Motor neuron (in vitro differentiated cells): ENCODE results near the gene AFG3L2. TPM values are rescaled to one million over a fixed set of nuclear protein-coding genes. Genes with fewer than 3 reads are reported as not detected.
"Not testable (repeated sequence)": the region's sequence is repeated elsewhere in the genome, so short reads cannot be mapped to it uniquely, and the experiment has no call there.

Experiments
- ATAC-seq, 8 experiments: fragments of 200-7000 bp; cut with Tn5 transposase; replicated peaks in 6 of 8; 2 replicates each; pipeline ENCODE4 v1.8.0; 2021; ENCODE audit warnings: mild to moderate bottlenecking in 8 of 8, moderate library complexity in 8 of 8
- H3K27ac ChIP-seq, 2 donors: fragments of 250-450 bp; sonication (Bioruptor Pico); 2 replicates each; pipeline ENCODE4 v1.9.0; 2021; ENCODE audit warnings: antibody characterized with exemption in 2 of 2, mild to moderate bottlenecking in 2 of 2, moderate library complexity in 1 of 2
- H3K4me1 ChIP-seq, 2 donors: fragments of 250-450 bp; sonication (Bioruptor Pico); replicated peaks in 1 of 2; 2 replicates each; pipeline ENCODE4 v1.6.1; 2021; ENCODE audit warnings: antibody characterized with exemption in 2 of 2, mild to moderate bottlenecking in 2 of 2, moderate library complexity in 1 of 2
- H3K4me3 ChIP-seq, 5 donors: fragments of 250-450 bp; sonication (Bioruptor Pico); 2 replicates each; pipeline ENCODE4 v1.9.0; 2021; ENCODE audit warnings: antibody characterized with exemption in 5 of 5, mild to moderate bottlenecking in 5 of 5, moderate library complexity in 4 of 5
- WGBS, 10 experiments: fragments of 450-650 bp; shearing (Covaris generic); methylation state at CpG; one replicate each; pipeline ENCODE4 v1.0.0; 2022; 5-methylcytosine and 5-hydroxymethylcytosine counted together
- in situ Hi-C, 9 experiments: fragments of 400-800 bp; cut with MboI; loops; one replicate each; pipeline ENCODE4 v1.15.0; 2021; ENCODE audit warnings: low sequenced_read_pairs in 9 of 9, low pct_unique_long_range_greater_than_20kb in 2 of 9; ENCODE audit not compliant: unreplicated experiment in 9 of 9
- total RNA-seq, 8 experiments: library from RNA; unstranded; fragments of 300-600 nt; gene quantifications; 2 replicates each; pipeline versions ENCODE4 v1.2.3 to v1.2.4, GENCODE V29; 2022

The AFG3L2 gene
- total RNA-seq, 8 experiments from 2014 or later, result 27.1 to 83.7 (median 40.9) TPM

DNA sequence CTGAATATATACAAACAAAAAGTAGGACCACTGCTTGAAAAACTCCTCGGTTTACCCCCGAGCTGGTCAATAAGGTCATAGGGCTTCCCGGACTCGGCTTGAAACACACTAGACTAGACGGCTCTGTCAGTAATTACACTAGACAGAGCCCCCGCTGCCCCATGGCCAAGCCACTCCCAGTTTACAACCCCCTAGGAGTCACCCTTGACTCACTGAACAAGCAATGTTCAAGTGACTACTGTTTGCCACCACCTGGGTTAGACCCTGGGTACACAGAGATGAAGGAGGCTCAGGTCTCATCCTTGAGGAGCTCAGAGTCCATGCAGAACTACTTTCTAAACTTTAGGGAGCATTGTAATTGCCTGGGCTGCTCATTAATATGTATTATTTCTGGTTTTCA is 17.0 kb upstream of the AFG3L2 start:
- ATAC-seq, result no peak
- Histone ChIP-seq H3K4me1 (peaks cover 0 to 3% of the 10 kb centered on the region in 2 donors), H3K27ac (no peak overlapping the region), H3K4me3 (no peak overlapping the region)
- 62 to 100% (median 78%) methylated on average over 1 to 6 of the region's 6 CpGs; no CpG with 5 or more reads in 4 of the 10 experiments for WGBS, 10 experiments
- in situ Hi-C loops, result loop anchor here in 6 of 9 experiments (25.0 kb wide), 1 partner anchor 268 kb away; the partner anchor contains the start of gene SPIRE1 (in 6 of the 6)

DNA sequence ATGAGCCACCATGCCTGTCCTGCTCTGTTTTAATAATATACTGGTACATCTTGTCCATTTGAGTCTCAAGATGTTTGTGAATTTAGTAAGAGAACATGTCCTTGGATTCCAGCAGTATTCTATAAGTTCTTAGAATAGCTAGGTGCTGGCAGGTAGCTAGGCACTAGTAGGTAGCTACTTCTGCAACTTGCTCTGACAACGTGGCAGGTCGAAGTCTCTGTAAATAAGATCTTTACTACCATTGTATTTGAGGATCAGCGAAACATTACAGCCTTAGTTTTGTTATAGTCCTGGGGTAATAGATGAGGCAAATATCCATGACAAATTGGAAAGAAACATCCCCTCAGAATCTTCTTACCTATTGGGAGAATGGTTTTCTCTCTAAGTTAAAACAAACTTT is 16.5 kb upstream of the AFG3L2 start:
- in situ Hi-C loops, result loop anchor here in 6 of 9 experiments (25.0 kb wide), 1 partner anchor 269 kb away; the partner anchor contains the start of gene SPIRE1 (in 6 of the 6)
- ATAC-seq, result no peak
- 60 to 94% (median 89%) methylated on average over 2 to 3 of the region's 3 CpGs; no CpG with 5 or more reads in 1 of the 10 experiments for WGBS, 10 experiments

DNA sequence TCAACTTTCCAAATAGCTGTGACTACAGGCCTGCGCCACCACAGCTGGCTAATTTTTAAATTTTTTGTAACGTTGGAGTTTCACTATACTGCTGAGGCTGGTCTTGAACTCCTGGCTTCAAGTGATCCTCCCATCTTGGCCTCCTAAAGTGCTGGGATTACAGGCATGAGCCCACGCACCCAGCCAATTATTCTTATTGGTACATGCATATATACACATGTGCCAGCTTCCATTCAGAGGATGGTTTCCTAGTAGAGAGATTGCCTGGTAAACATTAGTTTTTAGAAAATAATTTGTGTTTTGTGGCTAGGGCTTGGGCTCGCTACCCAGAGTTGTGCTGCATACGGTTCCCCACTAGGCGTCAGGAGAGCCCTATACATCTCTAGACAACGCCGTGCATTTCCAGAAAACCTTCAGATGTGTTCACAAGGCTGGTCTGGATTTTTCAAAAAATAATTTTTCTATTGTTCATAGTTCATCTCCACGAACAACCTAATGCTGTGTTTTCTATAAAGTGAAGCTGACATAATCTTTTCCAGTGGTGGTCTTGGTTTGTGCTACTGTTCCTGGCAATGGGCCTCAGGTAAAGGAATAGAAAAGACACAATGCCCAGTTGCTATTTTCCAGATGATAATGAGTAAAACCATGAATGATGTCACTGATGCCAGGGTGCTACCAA is 14.6 kb upstream of the AFG3L2 start:
- in situ Hi-C loops, result loop anchor here in 6 of 9 experiments (25.0 kb wide), 1 partner anchor 271 kb away; the partner anchor contains the start of gene SPIRE1 (in 6 of the 6)
- Histone ChIP-seq H3K4me1 (peaks cover 0 to 3% of the 10 kb centered on the region in 2 donors), H3K4me3 (no peak overlapping the region), H3K27ac (no peak overlapping the region)
- peak; percentile 86 to 99 (median 94) for ATAC-seq
- WGBS, 10 experiments, result 0 to 20% (median 8%) methylated on average over 1 to 9 of the region's 9 CpGs; no CpG with 5 or more reads in 1 of the 10 experiments

More for the DNA sequence above, 16.5 kb upstream of the AFG3L2 start:
- no peak overlapping the region for H3K27ac ChIP-seq
- no peak overlapping the region for H3K4me3 ChIP-seq
- peaks cover 0 to 3% of the 10 kb centered on the region in 2 donors for H3K4me1 ChIP-seq

DNA sequence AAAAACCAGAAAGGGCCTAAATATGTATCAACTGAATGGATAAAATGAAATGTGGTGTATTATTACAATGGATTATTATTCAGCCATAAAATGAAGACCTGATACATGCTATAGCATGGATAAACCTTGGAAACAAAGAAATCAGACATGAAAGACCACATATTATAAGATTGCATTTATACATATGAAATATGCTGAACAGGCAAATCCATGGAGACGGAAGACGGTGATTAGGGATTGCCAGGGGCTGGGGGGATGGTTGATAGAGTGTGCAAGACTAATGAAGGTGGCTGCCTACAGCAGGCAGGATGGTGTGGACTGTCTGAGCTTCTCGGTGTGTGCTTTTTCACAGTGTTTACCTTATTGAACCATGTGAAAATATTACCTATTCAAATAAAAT is 11.4 kb upstream of the AFG3L2 start:
- in situ Hi-C loops, result loop anchor here in 7 of 9 experiments (10.0 to 25.0 kb wide), 2 partner anchors 266 to 274 kb away; partner anchors contain the start of gene SPIRE1 (in 7 of the 7)
- 49 to 100% (median 88%) methylated on average over 1 to 3 of the region's 3 CpGs for WGBS, 10 experiments
- ATAC-seq, result no peak
- Histone ChIP-seq H3K4me1 (peaks cover 0 to 3% of the 10 kb centered on the region in 2 donors), H3K27ac (no peak overlapping the region), H3K4me3 (no peak overlapping the region)

DNA sequence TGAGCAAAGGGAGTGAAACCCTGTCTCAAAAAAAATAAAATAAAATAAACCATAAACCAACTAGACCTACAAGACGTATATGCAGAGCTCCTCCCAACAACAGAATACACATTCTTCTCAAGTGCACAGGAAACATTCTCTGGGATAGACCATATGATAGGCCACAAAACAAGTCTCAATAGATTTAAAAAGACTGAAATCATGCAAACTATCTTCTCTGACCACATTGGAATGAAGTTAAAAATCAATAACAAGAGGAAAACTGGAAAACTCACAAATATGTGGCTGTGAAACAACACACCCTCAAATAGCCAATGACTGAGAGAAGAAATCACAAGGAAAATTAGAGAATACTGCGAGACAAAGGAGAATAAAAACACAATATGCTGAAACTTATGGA is 7.2 kb upstream of the AFG3L2 start:
- 15 to 97% (median 83%) methylated on average over 1 to 2 of the region's 2 CpGs; no CpG with 5 or more reads in 1 of the 10 experiments for WGBS, 10 experiments
- H3K4me3 ChIP-seq, result no peak overlapping the region
- no peaks in the 10 kb centered on the region for H3K4me1 ChIP-seq
- no peak for ATAC-seq
- in situ Hi-C loops, result loop anchor here in 7 of 9 experiments (10.0 to 25.0 kb wide), 2 partner anchors 271 to 278 kb away; partner anchors contain the start of gene SPIRE1 (in 7 of the 7)
- no peak overlapping the region for H3K27ac ChIP-seq

DNA sequence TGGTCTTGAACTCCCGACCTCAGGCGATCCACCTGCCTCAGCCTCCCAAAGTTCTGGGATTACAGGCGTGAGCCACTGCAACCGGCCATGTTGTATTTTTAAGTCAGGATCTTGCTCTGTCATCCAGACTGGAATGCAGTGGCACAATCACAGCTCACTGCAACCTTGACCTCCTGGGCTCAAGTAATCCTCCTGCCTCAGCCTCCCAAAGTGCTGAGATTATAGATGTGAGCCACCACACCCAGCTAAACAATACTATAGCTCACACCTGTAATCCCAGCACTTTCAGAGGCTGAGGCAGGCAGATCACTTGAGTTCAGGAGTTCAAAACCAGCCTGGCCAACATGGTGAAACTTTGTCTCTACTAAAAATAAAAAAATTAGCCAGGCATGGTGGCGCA is 6.7 kb upstream of the AFG3L2 start:
- not testable (repeated sequence) for H3K27ac ChIP-seq, H3K4me3 ChIP-seq, ATAC-seq, H3K4me1 ChIP-seq
- WGBS, 10 experiments, result 67 to 100% (median 96%) methylated on average over 1 of the region's 5 CpGs; no CpG with 5 or more reads in 6 of the 10 experiments
- in situ Hi-C loops, result loop anchor here in 7 of 9 experiments (10.0 to 25.0 kb wide), 2 partner anchors 271 to 279 kb away; partner anchors contain the start of gene SPIRE1 (in 7 of the 7)

DNA sequence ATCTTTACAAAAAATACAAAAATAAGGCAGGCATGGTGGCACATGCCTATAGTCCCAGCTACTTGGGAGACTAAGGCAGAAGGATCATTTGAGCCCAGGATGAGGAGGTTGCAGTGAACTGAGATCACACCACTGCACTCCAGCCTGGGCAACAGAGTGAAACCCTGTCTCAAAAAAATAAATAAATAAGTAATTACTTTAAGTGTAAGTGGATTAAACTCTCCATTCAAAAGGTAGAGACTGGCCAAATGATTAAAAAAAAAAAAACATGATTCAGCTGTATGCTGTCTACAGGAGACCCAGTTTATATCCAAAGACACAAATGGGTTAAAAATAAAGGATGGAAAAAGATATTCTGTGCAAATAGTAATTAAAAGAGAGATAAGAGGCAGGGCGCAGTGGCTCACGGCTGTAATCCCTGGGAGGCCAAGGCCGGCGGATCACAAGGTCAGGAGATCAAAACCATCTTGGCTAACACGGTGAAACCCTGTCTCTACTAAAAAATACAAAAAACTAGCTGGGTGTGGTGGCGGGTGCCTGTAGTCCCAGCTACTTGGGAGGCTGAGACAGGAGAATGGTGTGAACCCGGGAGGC is 5.3 kb upstream of the AFG3L2 start:
- not testable (repeated sequence) for H3K4me3 ChIP-seq, H3K4me1 ChIP-seq, H3K27ac ChIP-seq, ATAC-seq
- in situ Hi-C loops, result loop anchor here in 7 of 9 experiments (10.0 to 25.0 kb wide), 2 partner anchors 272 to 280 kb away; partner anchors contain the start of gene SPIRE1 (in 7 of the 7)
- whole genome bisulfite sequencing, 10 experiments, result 70 to 100% (median 97%) methylated on average over 1 to 7 of the region's 7 CpGs; no CpG with 5 or more reads in 1 of the 10 experiments

DNA sequence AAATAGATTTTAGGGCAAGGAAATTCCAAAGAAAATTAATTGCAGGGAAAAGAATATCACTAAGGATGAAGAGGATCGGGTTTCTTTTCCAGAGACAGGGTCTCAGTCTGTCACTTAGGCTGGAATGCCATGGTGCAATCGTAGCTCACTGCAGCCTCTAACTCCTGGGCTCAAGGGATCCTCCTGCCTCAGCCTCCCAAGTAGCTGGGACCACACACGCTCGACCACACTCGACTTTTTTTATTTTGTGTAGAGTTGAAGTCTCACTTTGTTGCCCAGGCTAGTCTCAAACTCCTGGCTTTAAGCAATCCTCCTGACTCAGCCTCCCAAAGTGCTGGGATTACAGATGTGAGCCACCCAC is 1.2 kb upstream of the AFG3L2 start:
- Histone ChIP-seq H3K4me3 (peak overlapping the region; percentile 47 to 68 (median 56)), H3K27ac (peak overlapping the region; percentile 68 to 83), H3K4me1 (peaks cover 6 to 15% of the 10 kb centered on the region in 2 donors)
- in situ Hi-C loops, result loop anchor here in 6 of 9 experiments (25.0 kb wide), 1 partner anchor 284 kb away; the partner anchor contains the start of gene SPIRE1 (in 6 of the 6)
- not testable (repeated sequence) for ATAC-seq
- WGBS, 10 experiments, result 0 to 77% (median 51%) methylated on average over 1 to 5 of the region's 5 CpGs; no CpG with 5 or more reads in 3 of the 10 experiments

DNA sequence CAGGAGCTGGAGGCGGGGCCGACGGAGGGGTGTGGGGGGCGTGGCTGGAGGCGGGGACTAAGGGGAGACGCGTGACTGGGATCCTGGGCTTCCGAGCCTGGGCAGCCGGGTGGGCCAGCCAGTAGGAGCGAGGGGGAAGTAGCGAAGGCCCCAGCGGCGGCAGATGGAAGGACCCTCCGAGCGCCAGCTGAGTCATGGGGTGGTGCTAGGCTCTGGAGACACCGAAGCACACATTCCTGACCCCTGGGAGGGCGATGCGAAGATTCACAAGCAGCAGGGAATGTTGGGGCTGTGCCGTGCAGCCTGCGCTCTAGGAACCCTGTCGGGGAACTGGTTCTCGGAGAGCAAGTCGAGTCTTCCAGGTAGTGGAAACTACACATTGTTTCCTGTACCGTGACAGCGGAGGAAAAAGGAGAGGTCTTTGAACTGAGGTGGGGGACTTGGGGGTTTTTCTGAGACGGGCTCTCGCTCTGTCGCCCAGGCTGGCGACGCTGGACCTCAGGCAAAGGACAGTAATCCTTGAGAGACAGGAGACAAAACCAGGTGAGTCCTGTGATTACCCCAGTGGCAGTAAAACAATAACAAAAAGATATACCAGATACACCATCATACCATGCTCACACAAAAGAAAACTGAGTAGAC is 650 bp upstream of the AFG3L2 start:
- in situ Hi-C loops, result loop anchor here in 6 of 9 experiments (25.0 kb wide), 1 partner anchor 285 kb away; the partner anchor contains the start of gene SPIRE1 (in 6 of the 6)
- H3K27ac ChIP-seq, result peak overlapping the region; percentile 68 to 83
- H3K4me3 ChIP-seq, result peak overlapping the region; percentile 47 to 68 (median 56)
- peaks cover 6 to 15% of the 10 kb centered on the region in 2 donors for H3K4me1 ChIP-seq
- 0 to 20% (median 0%) methylated on average over 2 to 9 of the region's 30 CpGs; no CpG with 5 or more reads in 5 of the 10 experiments for WGBS, 10 experiments
- ATAC-seq, result peak; percentile 63 to 87 (median 82)

DNA sequence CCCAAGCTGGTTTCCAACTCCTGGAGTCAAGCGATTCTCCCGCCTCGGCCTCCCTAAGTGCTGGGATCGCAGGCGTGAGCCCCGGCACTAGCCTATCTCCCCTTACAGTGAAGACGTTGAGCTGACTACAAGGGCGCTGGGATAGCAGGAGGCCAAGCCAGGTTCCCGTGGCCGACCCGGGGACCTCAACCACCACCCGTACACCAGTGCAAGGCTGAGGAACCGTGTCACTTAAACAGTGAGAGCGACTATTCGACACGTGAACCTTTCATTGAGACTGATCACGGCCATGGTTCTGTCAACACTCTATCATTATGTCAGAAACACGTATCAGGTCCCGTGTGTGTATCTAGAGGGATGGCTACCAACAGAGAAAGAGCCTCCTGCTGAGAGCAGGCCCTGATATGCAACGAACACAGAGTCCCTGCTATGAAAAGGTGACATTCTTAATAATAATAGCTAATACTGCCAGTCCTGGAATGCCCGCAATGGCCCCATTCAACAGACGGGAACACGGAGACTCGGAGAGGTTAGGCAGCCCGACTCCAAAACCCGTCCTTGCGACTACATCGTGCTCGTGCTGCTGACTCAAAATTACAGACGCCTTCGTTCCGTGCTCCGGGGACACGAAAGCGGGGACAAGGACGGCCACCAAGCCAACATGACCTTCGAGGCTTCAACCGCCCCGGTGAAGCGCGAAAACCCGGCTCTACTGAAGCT is 833 bp downstream of the AFG3L2 start:
- H3K4me3 ChIP-seq, result peak overlapping the region; percentile 56 to 76 (median 61)
- in situ Hi-C loops, result loop anchor here in 6 of 9 experiments (25.0 kb wide), 1 partner anchor 286 kb away; the partner anchor contains the start of gene SPIRE1 (in 6 of the 6)
- 0 to 7% (median 3%) methylated on average over 6 to 16 of the region's 42 CpGs; no CpG with 5 or more reads in 4 of the 10 experiments for WGBS, 10 experiments
- ATAC-seq, result no peak
- H3K4me1 ChIP-seq, result peaks cover 6 to 15% of the 10 kb centered on the region in 2 donors
- H3K27ac ChIP-seq, result peak overlapping the region; percentile 90 to 97

DNA sequence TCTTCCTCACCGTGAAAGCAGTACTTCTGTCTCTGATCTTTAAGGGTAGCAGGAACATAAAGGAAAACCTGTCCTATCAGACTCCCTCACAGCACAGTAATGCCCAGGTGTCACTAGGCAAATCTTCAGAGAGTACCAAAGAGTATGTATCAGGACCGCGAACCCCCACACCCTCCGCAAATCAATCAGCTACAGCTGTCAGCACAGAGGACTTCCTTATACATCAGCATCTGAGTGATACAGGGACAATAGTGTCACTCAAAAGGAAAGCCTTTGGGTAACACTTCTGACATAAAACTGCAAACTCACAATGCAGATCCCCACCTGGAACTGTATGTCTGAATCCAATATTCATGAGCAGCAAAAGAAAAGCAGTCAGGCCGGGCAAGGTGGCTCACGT is 2.6 kb downstream of the AFG3L2 start:
- no peak overlapping the region for H3K27ac ChIP-seq
- H3K4me3 ChIP-seq, result no peak overlapping the region
- peaks cover 6 to 15% of the 10 kb centered on the region in 2 donors for H3K4me1 ChIP-seq
- no peak for ATAC-seq
- 80 to 100% (median 91%) methylated on average over 1 to 5 of the region's 6 CpGs; no CpG with 5 or more reads in 3 of the 10 experiments for WGBS, 10 experiments
- in situ Hi-C loops, result no loop called here

DNA sequence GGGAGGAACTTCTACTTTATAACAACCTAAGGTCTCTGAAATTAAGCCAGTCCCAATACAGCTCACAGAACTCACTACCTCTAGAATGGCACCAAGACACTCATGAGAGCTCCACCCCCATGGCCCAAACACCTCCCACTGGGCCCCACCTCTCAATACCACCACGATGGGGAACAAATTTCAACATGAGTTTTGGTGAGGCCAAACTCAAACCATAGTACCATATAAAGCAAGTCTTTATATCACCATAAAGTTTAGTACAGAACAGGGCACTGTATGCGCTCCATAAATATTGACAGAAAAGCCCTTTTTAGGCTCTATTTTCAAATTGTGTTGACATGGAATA is 3.3 kb downstream of the AFG3L2 start:
- Histone ChIP-seq H3K4me3 (no peak overlapping the region), H3K27ac (no peak overlapping the region), H3K4me1 (peaks cover 6 to 15% of the 10 kb centered on the region in 2 donors)
- in situ Hi-C loops, result no loop called here
- ATAC-seq, result no peak
- 60 to 100% (median 93%) methylated on average over 1 to 2 of the region's 2 CpGs; no CpG with 5 or more reads in 4 of the 10 experiments for WGBS, 10 experiments
